GM23338 (cell line): ENCODE measurements around the gene OR52M1. TPM values are rescaled to one million over a fixed set of nuclear protein-coding genes. Genes with fewer than 3 reads are reported as not detected.

ENCODE experiments used
- ATAC-seq: fragments of 200-7000 bp; cut with Tn5 transposase; 3 replicates; pipeline ENCODE4 v1.9.1; 2020
- DNase-seq: peaks from one replicate; pipeline ENCODE4 v3.0.0-alpha.2; 2015; ENCODE audit warnings: low spot score
- H2AFZ ChIP-seq: fragments of 200-600 bp; sonication (generic); 2 replicates; pipeline ENCODE4 v1.8.0; 2016; ENCODE audit warnings: antibody characterized with exemption, mild to moderate bottlenecking, moderate library complexity
- H3F3A ChIP-seq: fragments of 200-600 bp; sonication (generic); replicated peaks from 2 replicates; pipeline ENCODE4 v1.8.0; 2017; ENCODE audit warnings: antibody characterized with exemption, mixed run types, low read depth
- H3K27ac ChIP-seq: fragments of 200-600 bp; sonication (generic); 2 replicates; pipeline ENCODE4 v1.6.1; 2016; ENCODE audit warnings: low read depth
- H3K27me3 ChIP-seq: fragments of 200-600 bp; sonication (generic); 2 replicates; pipeline ENCODE4 v1.8.0; 2016; ENCODE audit warnings: mild to moderate bottlenecking, mixed run types, moderate library complexity; ENCODE audit not compliant: insufficient read depth
- H3K36me3 ChIP-seq: fragments of 200-600 bp; sonication (generic); 2 replicates; pipeline ENCODE4 v1.8.0; 2016; ENCODE audit warnings: mild to moderate bottlenecking; ENCODE audit not compliant: insufficient read depth
- H3K4me1 ChIP-seq: fragments of 200-600 bp; sonication (generic); 2 replicates; pipeline ENCODE4 v1.8.0; 2016; ENCODE audit warnings: mild to moderate bottlenecking, moderate library complexity; ENCODE audit not compliant: insufficient read depth
- H3K4me2 ChIP-seq: fragments of 200-600 bp; sonication (generic); 2 replicates; pipeline ENCODE4 v1.7.1; 2017; ENCODE audit warnings: mixed run types
- H3K4me3 ChIP-seq: fragments of 200-600 bp; sonication (generic); 2 replicates; pipeline ENCODE4 v1.6.1; 2016; ENCODE audit warnings: mixed run types
- H3K79me2 ChIP-seq: fragments of 200-600 bp; sonication (generic); replicated peaks from 2 replicates; pipeline ENCODE4 v1.8.0; 2017; ENCODE audit warnings: mild to moderate bottlenecking; ENCODE audit not compliant: insufficient read depth
- H3K9me2 ChIP-seq: fragments of 200-600 bp; sonication (generic); 2 replicates; pipeline ENCODE4 v1.8.0; 2017; ENCODE audit not compliant: insufficient read depth
- H4K20me1 ChIP-seq: fragments of 200-600 bp; sonication (generic); replicated peaks from 2 replicates; pipeline ENCODE4 v1.8.0; 2017; ENCODE audit warnings: mild to moderate bottlenecking; ENCODE audit not compliant: insufficient read depth
- H3K27ac Mint-ChIP-seq: 2 replicates; pipeline ENCODE4 v1.8.0; 2020; ENCODE audit warnings: inconsistent platforms, mild to moderate bottlenecking, moderate library complexity, mixed read lengths
- H3K27me3 Mint-ChIP-seq: 3 replicates; pipeline ENCODE4 v1.8.0; 2022; ENCODE audit warnings: low read depth, mild to moderate bottlenecking, moderate library complexity, mixed read lengths, inconsistent platforms; ENCODE audit not compliant: insufficient read depth, poor library complexity
- H3K36me3 Mint-ChIP-seq: 3 replicates; pipeline ENCODE4 v1.8.0; 2021; ENCODE audit warnings: low read depth, mild to moderate bottlenecking, inconsistent platforms, moderate library complexity, mixed read lengths
- H3K4me1 Mint-ChIP-seq: 3 replicates; pipeline ENCODE4 v1.8.0; 2020; ENCODE audit warnings: mild to moderate bottlenecking, inconsistent platforms, mixed read lengths
- H3K4me3 Mint-ChIP-seq: 3 replicates; pipeline ENCODE4 v1.8.0; 2021; ENCODE audit warnings: moderate library complexity, mild to moderate bottlenecking, inconsistent platforms, mixed read lengths
- H3K9me3 Mint-ChIP-seq: 3 replicates; pipeline ENCODE4 v1.8.0; 2020; ENCODE audit warnings: moderate library complexity, mild to moderate bottlenecking, inconsistent platforms, mixed read lengths
- CREB1 ChIP-seq: fragments of 250-450 bp; sonication (Bioruptor Pico); IDR thresholded peaks from 2 replicates; pipeline ENCODE4 v1.5.0; 2020; ENCODE audit warnings: low read depth, mild to moderate bottlenecking, moderate library complexity
- CTCF ChIP-seq, 2 experiments: fragments of 200-600 bp in 1 of 2; sonication (generic) in 1 of 2; conservative IDR thresholded peaks; 2 replicates each; pipeline versions ENCODE4 v1.5.1 to v1.6.1; 2016 to 2017; ENCODE audit warnings: antibody characterized with exemption in 2 of 2, low read depth in 2 of 2, mild to moderate bottlenecking in 2 of 2, moderate library complexity in 1 of 2
- ETS1 ChIP-seq: IDR thresholded peaks from 2 replicates; pipeline ENCODE4 v1.6.1; 2016; ENCODE audit warnings: antibody characterized with exemption
- EZH2 ChIP-seq: fragments of 200-600 bp; sonication (generic); IDR thresholded peaks from one replicate; pipeline ENCODE4 v1.8.0; 2017; ENCODE audit warnings: antibody characterized with exemption, mild to moderate bottlenecking, low read depth; ENCODE audit not compliant: unreplicated experiment
- EZH2phosphoT487 ChIP-seq: fragments of 200-600 bp; sonication (generic); IDR thresholded peaks from one replicate; pipeline ENCODE4 v1.8.1; 2018; ENCODE audit warnings: antibody characterized with exemption; ENCODE audit not compliant: unreplicated experiment
- JUNB ChIP-seq: IDR thresholded peaks from one replicate; pipeline ENCODE4 v1.6.1; 2016; ENCODE audit warnings: antibody characterized with exemption; ENCODE audit not compliant: unreplicated experiment
- NANOG ChIP-seq: IDR thresholded peaks from 2 replicates; pipeline ENCODE4 v1.6.1; 2016; ENCODE audit warnings: antibody characterized with exemption, borderline replicate concordance
- POLR2AphosphoS5 ChIP-seq: IDR thresholded peaks from 2 replicates; pipeline ENCODE4 v1.6.1; 2016; ENCODE audit warnings: antibody characterized with exemption, low read depth
- REST ChIP-seq: IDR thresholded peaks from one replicate; pipeline ENCODE4 v1.6.1; 2018; ENCODE audit warnings: antibody characterized with exemption; ENCODE audit not compliant: unreplicated experiment
- STAT1 ChIP-seq: IDR thresholded peaks from one replicate; pipeline ENCODE4 v1.6.1; 2016; ENCODE audit warnings: antibody characterized with exemption; ENCODE audit not compliant: unreplicated experiment
- ZNF114 ChIP-seq: fragments of 250-450 bp; sonication (Bioruptor Pico); IDR thresholded peaks from 2 replicates; pipeline ENCODE4 v1.5.0; 2020; ENCODE audit warnings: mild to moderate bottlenecking, moderate library complexity
- ZNF331 ChIP-seq: fragments of 250-450 bp; sonication (Bioruptor Pico); IDR thresholded peaks from 2 replicates; pipeline ENCODE4 v1.5.0; 2020; ENCODE audit warnings: low read depth, mild to moderate bottlenecking, moderate library complexity
- ZNF462 ChIP-seq: fragments of 250-450 bp; sonication (Bioruptor Pico); IDR thresholded peaks from 2 replicates; pipeline ENCODE4 v1.5.0; 2020; ENCODE audit warnings: mild to moderate bottlenecking, moderate library complexity
- polyA plus RNA-seq: library from polyadenylated mRNA; unstranded; fragments of >200 nt; fragmentation: Nextera tagmentation; extraction: Ambion mirVana; gene quantifications from 2 replicates; pipeline ENCODE4 v1.2.1, GENCODE V29; 2016
- total RNA-seq: library from RNA; depleted of rRNA; stranded (reverse); fragments of >200 nt; shearing (Covaris generic); gene quantifications from 2 replicates; pipeline ENCODE4 v1.2.3, GENCODE V29; 2014

Gene OR52M1
- total and polyA plus RNA-seq, 2 experiments from 2014 or later, result not detected

- no peak for ATAC-seq
- Histone ChIP-seq H3K36me3 (no peaks in the 10 kb centered on the region), H3K27me3 (no peaks in the 10 kb centered on the region), H3K4me1 (no peaks in the 10 kb centered on the region), H2AFZ (no peak overlapping the region), H3K27ac (no peak overlapping the region), H3F3A (no peaks in the 10 kb centered on the region), H3K4me3 (no peak overlapping the region), H3K79me2 (no peaks in the 10 kb centered on the region), H4K20me1 (no peaks in the 10 kb centered on the region), H3K9me2 (no peaks in the 10 kb centered on the region), H3K4me2 (no peak overlapping the region)
- no peaks in the 10 kb centered on the region for H3K4me1 Mint-ChIP-seq
- DNase-seq, result no peak
- TF ChIP-seq ZNF331 (CRISPR knock-in tag) (no peak), CREB1 (CRISPR knock-in tag) (no peak), EZH2 (no peak), REST (no peak), ZNF114 (CRISPR knock-in tag) (no peak), EZH2phosphoT487 (no peak), ETS1 (no peak), JUNB (no peak), POLR2AphosphoS5 (no peak), NANOG (no peak), ZNF462 (CRISPR knock-in tag) (no peak), STAT1 (no peak), CTCF (conservative IDR thresholded peaks at IDR 0.05; ENCODE audit: low read depth in 2 of 2) (no peak)
- H3K36me3 Mint-ChIP-seq, result no peaks in the 10 kb centered on the region
- no peak overlapping the region for H3K27ac Mint-ChIP-seq
- H3K4me3 Mint-ChIP-seq, result no peak overlapping the region
- no peaks in the 10 kb centered on the region for H3K9me3 Mint-ChIP-seq
- H3K27me3 Mint-ChIP-seq, result peaks cover 2% of the 10 kb centered on the region
Observed at GRCh38 chr11:4511282-4512245, 33.4 kb upstream of the OR52M1 start.
